Activated naive CD4-positive, alpha-beta T cell treated with anti-CD3 and anti-CD28 coated beads for 36 hours (primary cell): ENCODE data around the gene HDGFL2. TPM values are rescaled to one million over a fixed set of nuclear protein-coding genes. Genes with fewer than 3 reads are reported as not detected.

Experiments
- CTCF ChIA-PET: fragments of 350-600 bp; sonication (Branson Sonifier 250); formaldehyde crosslinking; loops from one replicate; lab custom pipeline; 2021; ENCODE audit warnings: antibody characterized with exemption; lab: Charles Lee
- DNase-seq: peaks from one replicate; pipeline ENCODE4 v3.0.0-alpha.2; 2020
- H3K27ac Mint-ChIP-seq: one replicate; pipeline ENCODE4 v1.8.0; 2021; ENCODE audit warnings: mild to moderate bottlenecking, mixed read lengths
- H3K27me3 Mint-ChIP-seq: one replicate; pipeline ENCODE4 v1.8.0; 2021; ENCODE audit warnings: low read depth, mixed read lengths
- H3K36me3 Mint-ChIP-seq: one replicate; pipeline ENCODE4 v1.8.0; 2021; ENCODE audit warnings: low read depth, mixed read lengths
- H3K4me1 Mint-ChIP-seq: one replicate; pipeline ENCODE4 v1.8.0; 2021; ENCODE audit warnings: low read depth, mixed read lengths
- H3K4me3 Mint-ChIP-seq: one replicate; pipeline ENCODE4 v1.8.0; 2021; ENCODE audit warnings: mild to moderate bottlenecking, moderate library complexity, mixed read lengths
- H3K9me3 Mint-ChIP-seq: one replicate; pipeline ENCODE4 v1.8.0; 2021; ENCODE audit warnings: mixed read lengths
- intact Hi-C: fragments of 100-400 bp; cut with micrococcal nuclease; formaldehyde crosslinking; loops from one replicate; pipeline ENCODE4 v1.15.1; 2023
- total RNA-seq, 2 experiments: library from RNA; stranded (reverse); gene quantifications; one replicate each; pipeline ENCODE4 v1.2.3, GENCODE V29; 2021

Gene HDGFL2
- total RNA-seq, 2 experiments from 2014 or later: 43.0 to 43.5 TPM

GRCh38 chr19:4507150-4507452 lies 35.0 kb downstream of the HDGFL2 start:
- CTCF ChIA-PET: interaction anchor here (1.5 kb wide), 1 partner anchor 17 kb away, joined by 3 read pairs; no protein-coding TSS in a partner anchor
- Mint-ChIP-seq H3K36me3 (no peaks in the 10 kb centered on the region), H3K9me3 (no peaks in the 10 kb centered on the region), H3K27ac (no peak overlapping the region), H3K4me1 (peaks cover 6% of the 10 kb centered on the region), H3K4me3 (no peak overlapping the region), H3K27me3 (no peaks in the 10 kb centered on the region)
- no peak for DNase-seq
- intact Hi-C loops: no loop called here

DNA sequence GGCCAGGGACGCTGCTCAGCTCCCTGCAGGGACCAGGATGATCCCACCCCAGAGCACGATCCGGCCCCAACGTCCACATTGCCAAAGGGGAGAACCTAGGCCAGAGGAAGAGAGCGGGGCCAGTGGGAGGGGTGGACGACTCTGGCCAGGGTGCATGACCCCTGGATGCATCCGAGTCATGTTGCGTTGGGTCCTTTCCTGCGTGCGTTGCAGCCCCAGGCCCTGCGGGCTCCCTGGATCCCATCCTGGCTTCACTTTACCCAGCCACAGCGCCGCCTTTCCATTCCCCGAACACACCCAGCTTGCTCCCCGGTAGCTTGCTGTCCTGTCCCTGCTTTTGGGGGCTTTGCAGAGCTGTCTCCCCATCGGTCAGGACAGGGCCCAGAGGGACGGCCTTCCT lies 35.7 kb downstream of the HDGFL2 start:
- CTCF ChIA-PET: interaction anchor here (0.7 to 1.5 kb wide), 2 partner anchors 14 to 17 kb away, joined by 3 read pairs; no protein-coding TSS in a partner anchor
- H3K4me3 Mint-ChIP-seq: no peak overlapping the region

DNA sequence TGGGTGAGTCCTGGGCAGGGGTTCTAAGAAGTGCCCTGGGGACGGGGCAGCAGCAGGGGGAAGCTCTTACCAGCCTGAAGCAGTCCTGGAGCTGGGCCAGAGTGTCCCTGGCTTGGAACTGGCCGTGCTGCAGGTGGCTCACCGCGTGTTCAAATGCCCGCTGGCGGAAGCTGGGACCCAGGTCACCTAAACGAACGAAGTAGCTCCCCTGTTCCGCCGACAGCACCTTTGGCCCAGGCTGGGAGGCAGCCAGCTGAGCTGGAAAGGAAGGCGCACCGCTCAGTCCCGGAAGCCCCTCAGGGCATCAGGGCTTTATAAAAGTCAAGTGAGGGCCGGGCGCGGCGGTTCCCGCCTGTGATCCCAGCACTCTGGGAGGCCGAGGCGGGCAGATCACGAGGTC lies 36.6 kb downstream of the HDGFL2 start:
- Mint-ChIP-seq H3K27ac (no peak overlapping the region), H3K27me3 (no peaks in the 10 kb centered on the region), H3K9me3 (no peaks in the 10 kb centered on the region), H3K4me3 (no peak overlapping the region), H3K4me1 (peaks cover 6% of the 10 kb centered on the region), H3K36me3 (no peaks in the 10 kb centered on the region)
- CTCF ChIA-PET: interaction anchor here (0.7 to 1.5 kb wide), 3 partner anchors 13 to 242 kb away, joined by 3 to 4 read pairs (median 3); no protein-coding TSS in a partner anchor
- intact Hi-C loops: no loop called here
- DNase-seq: no peak

More for the DNA sequence above, 35.7 kb downstream of the HDGFL2 start:
- intact Hi-C loops: no loop called here
- H3K4me1 Mint-ChIP-seq: peaks cover 6% of the 10 kb centered on the region
- DNase-seq: no peak
- no peaks in the 10 kb centered on the region for H3K36me3 Mint-ChIP-seq
- no peaks in the 10 kb centered on the region for H3K27me3 Mint-ChIP-seq
- H3K27ac Mint-ChIP-seq: no peak overlapping the region
- H3K9me3 Mint-ChIP-seq: no peaks in the 10 kb centered on the region

DNA sequence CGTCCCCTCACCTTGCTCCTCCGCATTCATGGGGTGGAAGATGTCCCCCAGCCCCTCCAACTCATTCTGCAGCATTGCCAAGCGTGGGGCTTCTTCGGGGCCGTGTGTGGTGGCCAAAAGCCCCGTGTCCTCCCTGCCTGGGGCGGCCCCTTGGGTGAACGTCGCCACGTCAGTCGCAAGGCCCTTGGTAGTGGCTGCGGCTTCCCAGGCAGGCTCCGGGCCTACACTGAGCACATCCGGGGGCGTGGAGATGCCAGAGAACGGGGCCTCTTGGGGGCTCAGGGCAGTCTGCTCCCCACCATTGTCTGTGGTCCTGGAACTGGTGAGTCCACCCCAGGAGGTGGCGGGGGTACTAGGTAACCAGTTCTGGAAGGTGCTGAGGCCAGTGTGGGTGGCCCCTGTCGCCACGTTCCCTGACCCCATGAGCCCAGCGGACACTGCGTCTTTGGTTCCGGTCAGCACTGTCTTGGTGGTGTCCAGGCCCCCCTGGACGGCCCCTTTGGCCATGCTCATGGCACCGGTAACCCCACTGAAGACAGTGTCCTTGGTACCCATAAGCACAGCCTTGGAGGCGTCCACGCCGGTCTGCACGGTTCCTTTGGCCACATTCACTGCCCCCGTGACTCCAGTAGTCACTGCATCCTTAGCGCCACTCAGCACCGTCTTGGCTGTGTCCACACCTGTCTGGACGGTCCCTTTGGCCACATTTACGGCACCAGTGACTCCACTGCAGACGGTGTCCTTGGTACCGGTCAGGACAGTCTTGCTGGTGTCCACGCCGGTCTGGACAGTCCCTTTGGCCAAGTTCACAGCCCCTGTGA lies 38.5 kb downstream of the HDGFL2 start:
- intact Hi-C loops: no loop called here
- Mint-ChIP-seq H3K27ac (no peak overlapping the region), H3K36me3 (no peaks in the 10 kb centered on the region), H3K27me3 (no peaks in the 10 kb centered on the region), H3K4me1 (peaks cover 6% of the 10 kb centered on the region), H3K9me3 (no peaks in the 10 kb centered on the region), H3K4me3 (no peak overlapping the region)
- DNase-seq: no peak
- CTCF ChIA-PET: no interaction called here

GRCh38 chr19:4511300-4512054 lies 39.4 kb downstream of the HDGFL2 start:
- Mint-ChIP-seq H3K4me1 (peaks cover 3% of the 10 kb centered on the region), H3K9me3 (no peaks in the 10 kb centered on the region), H3K4me3 (no peak overlapping the region), H3K27me3 (no peaks in the 10 kb centered on the region), H3K36me3 (no peaks in the 10 kb centered on the region), H3K27ac (no peak overlapping the region)
- intact Hi-C loops: no loop called here
- CTCF ChIA-PET: no interaction called here
- no peak for DNase-seq

DNA sequence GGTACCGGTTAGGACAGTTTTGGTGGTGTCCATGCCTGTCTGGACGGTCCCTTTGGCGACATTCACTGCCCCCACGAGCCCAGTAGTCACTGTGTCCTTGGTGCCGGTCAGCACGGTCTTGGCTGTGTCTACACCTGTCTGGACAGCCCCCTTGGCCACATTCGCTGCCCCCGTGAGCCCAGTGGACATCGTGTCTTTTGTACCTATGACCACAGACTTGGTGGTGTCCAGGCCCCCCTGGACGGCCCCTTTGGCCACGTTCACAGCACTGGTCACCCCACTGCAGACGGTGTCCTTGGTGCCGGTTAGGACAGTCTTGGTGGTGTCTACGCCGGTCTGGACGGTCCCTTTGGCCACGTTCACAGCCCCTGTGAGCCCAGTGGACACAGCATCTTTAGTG lies 40.0 kb downstream of the HDGFL2 start:
- CTCF ChIA-PET: no interaction called here
- Mint-ChIP-seq H3K4me1 (no peaks in the 10 kb centered on the region), H3K4me3 (no peak overlapping the region), H3K27me3 (no peaks in the 10 kb centered on the region), H3K36me3 (no peaks in the 10 kb centered on the region), H3K9me3 (no peaks in the 10 kb centered on the region), H3K27ac (no peak overlapping the region)
- intact Hi-C loops: no loop called here
- no peak for DNase-seq

- Mint-ChIP-seq H3K36me3 (no peaks in the 10 kb centered on the region), H3K27ac (no peak overlapping the region), H3K4me3 (no peak overlapping the region), H3K4me1 (no peaks in the 10 kb centered on the region), H3K27me3 (no peaks in the 10 kb centered on the region), H3K9me3 (no peaks in the 10 kb centered on the region)
- intact Hi-C loops: no loop called here
- CTCF ChIA-PET: no interaction called here
- no peak for DNase-seq
These were observed 41.2 kb downstream of the HDGFL2 start for GRCh38 chr19:4513248-4513647.

DNA sequence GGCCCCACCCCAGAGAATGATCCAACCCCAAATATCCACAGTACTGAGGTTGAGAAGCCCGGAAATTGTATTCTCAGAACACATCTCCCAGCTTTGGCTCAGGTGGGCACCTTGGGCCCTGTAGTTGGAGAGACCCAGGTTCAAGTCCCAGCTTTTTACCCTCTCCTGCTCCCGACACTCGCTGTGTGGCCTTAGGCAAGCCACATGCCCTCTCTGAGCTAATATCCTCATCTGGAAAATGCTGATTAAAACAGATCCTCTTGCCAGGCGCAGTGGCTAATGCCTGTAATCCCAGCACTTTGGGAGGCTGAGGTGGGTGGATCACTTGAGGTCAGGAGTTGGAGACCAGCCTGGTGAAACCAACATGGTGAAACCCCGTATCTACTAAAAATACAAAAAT lies 43.6 kb downstream of the HDGFL2 start:
- Mint-ChIP-seq H3K4me3 (no peak overlapping the region), H3K36me3 (no peaks in the 10 kb centered on the region), H3K27ac (no peak overlapping the region), H3K4me1 (no peaks in the 10 kb centered on the region), H3K9me3 (no peaks in the 10 kb centered on the region), H3K27me3 (peaks cover 5% of the 10 kb centered on the region)
- intact Hi-C loops: no loop called here
- no peak for DNase-seq
- CTCF ChIA-PET: interaction anchor here (1.1 kb wide), 2 partner anchors 9 to 235 kb away, joined by 3 to 5 read pairs; no protein-coding TSS in a partner anchor

DNA sequence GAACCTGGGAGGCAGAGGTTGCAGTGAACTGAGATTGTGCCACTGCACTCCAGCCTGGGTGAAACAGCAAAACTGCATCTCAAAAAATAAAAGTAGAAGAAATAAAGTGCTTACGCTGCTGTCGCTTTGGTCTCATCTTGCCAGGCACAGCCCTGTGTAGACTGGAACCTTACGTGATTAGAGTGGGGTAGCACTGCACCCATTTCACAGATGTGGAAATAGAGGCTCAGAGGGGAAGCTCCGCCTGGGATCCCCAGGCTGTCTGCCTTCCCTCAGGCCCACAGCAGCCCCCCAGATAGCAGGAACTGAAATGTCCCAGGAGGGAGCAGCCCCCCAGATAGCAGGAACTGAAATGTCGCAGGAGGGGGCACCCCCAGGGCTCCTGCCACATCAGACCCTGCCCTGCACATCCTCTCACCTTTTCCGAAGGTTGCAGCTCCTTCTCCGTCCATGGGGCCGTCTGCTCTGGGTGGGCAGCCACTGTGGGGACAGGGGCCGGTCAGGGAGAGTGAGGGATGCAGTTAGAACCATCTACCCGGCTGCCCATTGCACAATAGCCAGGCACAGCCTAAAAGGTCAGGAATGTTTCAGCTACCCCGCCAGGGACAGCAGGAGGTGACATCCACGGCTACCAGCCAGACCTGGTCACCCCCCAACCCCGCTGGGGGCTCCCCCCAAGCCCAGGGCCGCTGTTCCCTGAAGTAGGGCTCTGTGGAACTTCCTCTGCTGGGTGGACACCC lies 44.3 kb downstream of the HDGFL2 start:
- Mint-ChIP-seq H3K27me3 (peaks cover 5% of the 10 kb centered on the region), H3K4me3 (no peak overlapping the region), H3K27ac (no peak overlapping the region), H3K4me1 (no peaks in the 10 kb centered on the region), H3K9me3 (no peaks in the 10 kb centered on the region), H3K36me3 (no peaks in the 10 kb centered on the region)
- CTCF ChIA-PET: interaction anchor here (1.1 kb wide), 2 partner anchors 9 to 235 kb away, joined by 3 to 5 read pairs; no protein-coding TSS in a partner anchor
- intact Hi-C loops: no loop called here
- no peak for DNase-seq

- no peak overlapping the region for H3K27ac Mint-ChIP-seq
- CTCF ChIA-PET: no interaction called here
- no peaks in the 10 kb centered on the region for H3K4me1 Mint-ChIP-seq
- H3K36me3 Mint-ChIP-seq: no peaks in the 10 kb centered on the region
- DNase-seq: no peak
- no peak overlapping the region for H3K4me3 Mint-ChIP-seq
- peaks cover 5% of the 10 kb centered on the region for H3K27me3 Mint-ChIP-seq
- intact Hi-C loops: no loop called here
- H3K9me3 Mint-ChIP-seq: no peaks in the 10 kb centered on the region
These were observed 44.8 kb downstream of the HDGFL2 start for GRCh38 chr19:4516939-4517300.

DNA sequence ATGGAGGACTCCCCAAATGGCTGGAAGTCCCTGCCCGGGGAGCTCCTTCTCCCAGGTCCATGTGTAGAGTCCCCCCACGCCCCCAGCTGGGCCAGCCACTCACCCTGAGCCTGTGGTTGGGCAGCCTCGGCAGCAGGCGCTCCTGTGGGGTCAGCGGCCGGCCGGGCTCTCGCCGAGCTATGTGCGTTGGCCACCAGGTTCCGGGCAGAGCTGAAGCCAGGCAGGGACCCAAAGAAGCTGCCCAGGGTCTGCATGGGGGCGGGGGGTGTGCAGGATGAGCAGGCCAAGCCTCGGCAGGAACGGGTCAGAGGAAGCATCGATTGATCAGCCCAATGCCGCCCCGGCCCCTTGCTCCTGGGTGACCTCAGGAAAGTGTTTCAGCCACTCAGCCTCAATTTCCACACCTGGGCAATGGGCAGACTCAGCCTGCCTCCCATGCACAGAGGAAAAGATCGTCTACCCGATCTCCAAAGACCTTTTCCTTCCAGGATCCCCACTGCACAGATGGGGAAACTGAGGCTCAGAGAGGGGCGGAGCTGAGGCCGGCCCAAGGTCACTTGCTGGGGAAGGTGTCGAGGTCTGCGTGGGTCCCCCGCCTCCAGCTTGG lies 45.5 kb downstream of the HDGFL2 start:
- peaks cover 5% of the 10 kb centered on the region for H3K27me3 Mint-ChIP-seq
- no peak for DNase-seq
- intact Hi-C loops: no loop called here
- CTCF ChIA-PET: no interaction called here
- no peak overlapping the region for H3K4me3 Mint-ChIP-seq
- no peak overlapping the region for H3K27ac Mint-ChIP-seq
- no peaks in the 10 kb centered on the region for H3K9me3 Mint-ChIP-seq
- no peaks in the 10 kb centered on the region for H3K4me1 Mint-ChIP-seq
- no peaks in the 10 kb centered on the region for H3K36me3 Mint-ChIP-seq
